Esophagus muscularis mucosa (tissue), 4 donors: ENCODE results near the gene ADAMTS14. TPM values are rescaled to one million over a fixed set of nuclear protein-coding genes. Genes with fewer than 3 reads are reported as not detected.
"Not testable (repeated sequence)": the region's sequence is repeated elsewhere in the genome, so short reads cannot be mapped to it uniquely, and the experiment has no call there.

Experiments used
- DNase-seq: peaks from one replicate; pipeline ENCODE4 v3.0.0-alpha.2; 2017; ENCODE audit errors: extremely low spot score
- H3K27ac ChIP-seq, 4 donors: fragments of 200-600 bp; sonication (generic); replicated peaks in 1 of 4; 1 replicate in 3 of 4; 2 replicates in 1 of 4; pipeline ENCODE4 v1.5.1; 2016 to 2019; ENCODE audit warnings: mild to moderate bottlenecking in 1 of 4
- H3K27me3 ChIP-seq, 4 donors: fragments of 200-600 bp; sonication (generic); one replicate each; pipeline versions ENCODE4 v1.5.1 to v1.6.0; 2016 to 2019
- H3K36me3 ChIP-seq, 4 donors: fragments of 200-600 bp; sonication (generic); one replicate each; pipeline ENCODE4 v1.5.1; 2016 to 2019
- H3K4me1 ChIP-seq, 4 donors: fragments of 200-600 bp; sonication (generic); one replicate each; pipeline ENCODE4 v1.5.1; 2016 to 2019
- H3K4me3 ChIP-seq, 4 donors: fragments of 200-600 bp; sonication (generic); 1 replicate in 2 of 4; 2 replicates in 2 of 4; pipeline ENCODE4 v1.5.1; 2016 to 2019; ENCODE audit warnings: mild to moderate bottlenecking in 4 of 4, moderate library complexity in 1 of 4
- H3K9me3 ChIP-seq, 4 donors: fragments of 200-600 bp; sonication (generic); 1 replicate in 3 of 4; 2 replicates in 1 of 4; pipeline ENCODE4 v1.5.1; 2016 to 2019
- CTCF ChIP-seq, 3 experiments: fragments of 200-600 bp in 2 of 3; fragments of 450-650 bp in 1 of 3; sonication (generic) in 2 of 3; IDR thresholded peaks; one replicate each; pipeline ENCODE4 v1.5.1; 2017 to 2019; ENCODE audit warnings: antibody characterized with exemption in 3 of 3, mild to moderate bottlenecking in 2 of 3, moderate library complexity in 1 of 3
- EP300 ChIP-seq: sonication (generic); formaldehyde crosslinking; IDR thresholded peaks from one replicate; pipeline ENCODE4 v1.6.1; 2017; ENCODE audit warnings: antibody characterized with exemption
- POLR2A ChIP-seq: fragments of 450-650 bp; IDR thresholded peaks from one replicate; pipeline ENCODE4 v1.6.1; 2017; ENCODE audit warnings: antibody characterized with exemption, moderate library complexity, mild to moderate bottlenecking, low read depth
- POLR2AphosphoS5 ChIP-seq, 2 donors: sonication (generic); formaldehyde crosslinking; IDR thresholded peaks; one replicate each; pipeline ENCODE4 v1.6.1; 2017; ENCODE audit warnings: antibody characterized with exemption in 2 of 2
- WGBS: methylation state at CpG from one replicate; pipeline ENCODE4 v1.1.5; 2018; 5-methylcytosine and 5-hydroxymethylcytosine counted together
- intact Hi-C: fragments of 100-400 bp; cut with DNase I; formaldehyde crosslinking; loops from one replicate; pipeline ENCODE4 v1.15.1; 2023
- total RNA-seq, 4 donors: library from RNA; depleted of rRNA; stranded (reverse); fragments of >200 nt; gene quantifications; one replicate each; pipeline versions ENCODE4 v1.1.0 to v1.2.1, GENCODE V29; 2016

The ADAMTS14 gene
- total RNA-seq, 4 donors from 2014 or later, result 0.13 to 0.50 TPM; not detected in 2

GRCh38 chr10:70626056-70626455 is 46.2 kb upstream of the ADAMTS14 start:
- intact Hi-C loops, result no loop called here
- DNase-seq, result no peak
- Histone ChIP-seq H3K27me3 (no peaks in the 10 kb centered on the region), H3K4me3 (no peak overlapping the region), H3K27ac (no peak overlapping the region), H3K36me3 (no peaks in the 10 kb centered on the region), H3K9me3 (peaks cover 0 to 30% (median 11%) of the 10 kb centered on the region in 4 donors), H3K4me1 (no peaks in the 10 kb centered on the region)
- TF ChIP-seq POLR2A (no peak), CTCF (IDR thresholded peaks at IDR 0.05) (no peak), EP300 (no peak), POLR2AphosphoS5 (IDR thresholded peaks at IDR 0.05) (no peak)

GRCh38 chr10:70629338-70629737 is 43.0 kb upstream of the ADAMTS14 start:
- Histone ChIP-seq H3K4me3 (no peak overlapping the region), H3K27me3 (no peaks in the 10 kb centered on the region), H3K9me3 (peaks cover 0 to 26% (median 11%) of the 10 kb centered on the region in 4 donors), H3K36me3 (no peaks in the 10 kb centered on the region), H3K4me1 (no peaks in the 10 kb centered on the region), H3K27ac (no peak overlapping the region)
- 82% methylated on average over 1 of the region's 1 CpG for WGBS
- TF ChIP-seq POLR2AphosphoS5 (IDR thresholded peaks at IDR 0.05), result no peak
- TF ChIP-seq CTCF (IDR thresholded peaks at IDR 0.05), result no peak
- no peak for TF ChIP-seq EP300
- no peak for TF ChIP-seq POLR2A
- intact Hi-C loops, result no loop called here
- no peak for DNase-seq

GRCh38 chr10:70631735-70632134 is 40.6 kb upstream of the ADAMTS14 start:
- intact Hi-C loops, result not testable (repeated sequence)
- WGBS, result 72% methylated on average over 2 of the region's 6 CpGs

GRCh38 chr10:70634011-70634410 is 38.3 kb upstream of the ADAMTS14 start:
- H3K9me3 ChIP-seq, result peaks cover 0 to 7% (median 5%) of the 10 kb centered on the region in 4 donors
- H3K27ac ChIP-seq, result no peak overlapping the region
- intact Hi-C loops, result no loop called here
- no peaks in the 10 kb centered on the region for H3K4me1 ChIP-seq
- H3K4me3 ChIP-seq, result no peak overlapping the region
- DNase-seq, result peak; percentile 75
- TF ChIP-seq CTCF (IDR thresholded peaks at IDR 0.05), result no peak
- no peak for TF ChIP-seq POLR2A
- no peak for TF ChIP-seq POLR2AphosphoS5 (IDR thresholded peaks at IDR 0.05)
- TF ChIP-seq EP300, result no peak
- H3K36me3 ChIP-seq, result no peaks in the 10 kb centered on the region
- WGBS, result 63% methylated on average over 4 of the region's 4 CpGs
- no peaks in the 10 kb centered on the region for H3K27me3 ChIP-seq

More at GRCh38 chr10:70631735-70632134, 40.6 kb upstream of the ADAMTS14 start:
- H3K27ac ChIP-seq, H3K27me3 ChIP-seq, H3K4me3 ChIP-seq, H3K36me3 ChIP-seq, H3K4me1 ChIP-seq, DNase-seq: not testable (repeated sequence)
- H3K9me3 ChIP-seq, result peaks cover 0 to 25% (median 11%) of the 10 kb centered on the region in 4 donors

GRCh38 chr10:70634515-70634914 is 37.8 kb upstream of the ADAMTS14 start:
- intact Hi-C loops, H3K27me3 ChIP-seq, H3K4me1 ChIP-seq, H3K36me3 ChIP-seq, H3K9me3 ChIP-seq, H3K4me3 ChIP-seq, H3K27ac ChIP-seq, DNase-seq: not testable (repeated sequence)
- WGBS, result 93% methylated on average over 5 of the region's 5 CpGs

GRCh38 chr10:70639640-70640383 is 32.5 kb upstream of the ADAMTS14 start:
- H3K36me3 ChIP-seq, H3K4me1 ChIP-seq, H3K27me3 ChIP-seq, H3K9me3 ChIP-seq, intact Hi-C loops, DNase-seq, H3K4me3 ChIP-seq, H3K27ac ChIP-seq: not testable (repeated sequence)
- 81% methylated on average over 7 of the region's 7 CpGs for WGBS

GRCh38 chr10:70643272-70643671 is 29.0 kb upstream of the ADAMTS14 start:
- H3K9me3 ChIP-seq, H3K27me3 ChIP-seq, H3K4me3 ChIP-seq, intact Hi-C loops, H3K27ac ChIP-seq, H3K4me1 ChIP-seq, DNase-seq, H3K36me3 ChIP-seq: not testable (repeated sequence)
- WGBS, result 96% methylated on average over 3 of the region's 3 CpGs

- H3K27me3 ChIP-seq, intact Hi-C loops, H3K4me1 ChIP-seq, H3K4me3 ChIP-seq, H3K9me3 ChIP-seq, H3K27ac ChIP-seq, H3K36me3 ChIP-seq: not testable (repeated sequence)
- 61% methylated on average over 6 of the region's 8 CpGs for WGBS
- peak; percentile 5 for DNase-seq
Observed at GRCh38 chr10:70644959-70645358, 27.3 kb upstream of the ADAMTS14 start.
